ENCODE results near the gene SIGLEC8. TPM values are rescaled to one million over a fixed set of nuclear protein-coding genes. Genes with fewer than 3 reads are reported as not detected.

The SIGLEC8 gene
- total RNA-seq, 4 donors from 2014 or later, result 0.21 to 0.34 TPM; not detected in 2

- intact Hi-C loops (cut with DNase I; ENCODE audit: low total_unique reads), result no loop called here
- no peaks in the 10 kb centered on the region for H3K9me3 ChIP-seq
- no peak for DNase-seq
- no peaks in the 10 kb centered on the region for H3K4me1 ChIP-seq
- H3K4me3 ChIP-seq, result no peak overlapping the region
- no peaks in the 10 kb centered on the region for H3K36me3 ChIP-seq
- H3K27me3 ChIP-seq, result no peaks in the 10 kb centered on the region
- H3K27ac ChIP-seq, result no peak overlapping the region
- TF ChIP-seq CTCF (IDR thresholded peaks at IDR 0.05), result no peak
- no peak for TF ChIP-seq POLR2A (IDR thresholded peaks at IDR 0.05)
Measured at GRCh38 chr19:51440846-51441409, 17.3 kb downstream of the SIGLEC8 start.

GRCh38 chr19:51440052-51440451, 18.2 kb downstream of the SIGLEC8 start:
- no peak for DNase-seq
- intact Hi-C loops (cut with DNase I; ENCODE audit: low total_unique reads), result no loop called here
- Histone ChIP-seq H3K27me3 (no peaks in the 10 kb centered on the region), H3K4me3 (no peak overlapping the region), H3K27ac (no peak overlapping the region), H3K36me3 (no peaks in the 10 kb centered on the region), H3K9me3 (no peaks in the 10 kb centered on the region), H3K4me1 (no peaks in the 10 kb centered on the region)
- no peak for TF ChIP-seq POLR2A (IDR thresholded peaks at IDR 0.05)
- TF ChIP-seq CTCF (IDR thresholded peaks at IDR 0.05), result no peak

GRCh38 chr19:51439021-51439465, 19.2 kb downstream of the SIGLEC8 start:
- no peaks in the 10 kb centered on the region for H3K4me1 ChIP-seq
- DNase-seq, result no peak
- H3K36me3 ChIP-seq, result no peaks in the 10 kb centered on the region
- no peaks in the 10 kb centered on the region for H3K9me3 ChIP-seq
- no peak overlapping the region for H3K27ac ChIP-seq
- no peak overlapping the region for H3K4me3 ChIP-seq
- TF ChIP-seq POLR2A (IDR thresholded peaks at IDR 0.05) (no peak), CTCF (IDR thresholded peaks at IDR 0.05) (peak in 2 of 4 experiments; percentile 9 to 17)
- intact Hi-C loops (cut with DNase I; ENCODE audit: low total_unique reads), result no loop called here
- no peaks in the 10 kb centered on the region for H3K27me3 ChIP-seq

DNA sequence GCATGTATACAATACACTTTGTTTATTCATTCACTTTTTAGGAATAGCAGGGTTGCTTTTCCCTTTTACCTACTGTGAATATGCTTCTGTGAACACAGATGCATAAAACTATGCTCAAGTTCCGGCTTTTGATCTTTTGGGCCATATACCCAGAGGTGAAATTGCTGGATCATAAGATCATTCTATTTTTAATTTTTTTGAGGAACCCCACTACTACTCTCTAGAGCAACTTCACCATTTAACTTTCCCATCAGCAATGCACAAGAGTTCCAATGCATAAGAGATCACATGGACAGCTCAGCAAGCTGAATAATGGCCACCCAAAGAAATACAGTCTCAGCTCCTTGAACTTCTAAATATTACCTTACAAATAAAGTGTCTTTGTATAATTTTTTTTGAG, 23.8 kb downstream of the SIGLEC8 start:
- intact Hi-C loops (cut with DNase I; ENCODE audit: low total_unique reads), result no loop called here
- H3K9me3 ChIP-seq, result no peaks in the 10 kb centered on the region
- no peaks in the 10 kb centered on the region for H3K36me3 ChIP-seq
- no peaks in the 10 kb centered on the region for H3K4me1 ChIP-seq
- no peak for TF ChIP-seq CTCF (IDR thresholded peaks at IDR 0.05)
- TF ChIP-seq POLR2A (IDR thresholded peaks at IDR 0.05), result no peak
- DNase-seq, result no peak
- H3K4me3 ChIP-seq, result no peak overlapping the region
- no peaks in the 10 kb centered on the region for H3K27me3 ChIP-seq
- H3K27ac ChIP-seq, result no peak overlapping the region

DNA sequence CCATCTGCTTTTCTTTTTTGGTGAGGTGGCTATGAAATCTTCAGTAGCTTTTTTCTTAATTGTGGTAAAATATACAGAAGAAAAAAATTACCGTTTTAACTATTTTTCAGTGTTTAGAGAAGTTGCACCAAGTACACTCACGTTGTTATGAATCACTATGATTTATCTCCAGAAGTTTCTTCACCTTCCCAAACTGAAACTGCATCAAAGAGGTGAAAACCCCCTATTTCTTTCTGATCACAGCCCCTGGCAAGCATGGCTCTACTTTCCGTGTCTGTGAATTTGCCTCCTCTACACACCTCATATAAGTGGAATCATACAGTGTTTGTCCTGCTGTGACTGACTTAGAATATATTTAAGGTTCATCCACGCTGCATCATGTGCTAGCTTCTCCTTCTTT, 25.2 kb downstream of the SIGLEC8 start:
- Histone ChIP-seq H3K27me3 (no peaks in the 10 kb centered on the region), H3K27ac (no peak overlapping the region), H3K4me1 (no peaks in the 10 kb centered on the region), H3K9me3 (no peaks in the 10 kb centered on the region), H3K4me3 (no peak overlapping the region), H3K36me3 (no peaks in the 10 kb centered on the region)
- no peak for DNase-seq
- TF ChIP-seq POLR2A (IDR thresholded peaks at IDR 0.05) (no peak), CTCF (IDR thresholded peaks at IDR 0.05) (no peak)
- intact Hi-C loops (cut with DNase I; ENCODE audit: low total_unique reads), result no loop called here

Data from uterus (tissue), 4 donors.